ENCODE results near the gene LMTK2.

The LMTK2 gene

GRCh38 chr7:98203261-98203963 is 96.8 kb downstream of the LMTK2 start:
- DNase-seq (ENCODE audit: low read depth in 1 of 2, low spot score in 1 of 2), result no peak

- DNase-seq (ENCODE audit: low read depth in 1 of 2, low spot score in 1 of 2), result no peak
Measured at GRCh38 chr7:98203964-98204605, 97.4 kb downstream of the LMTK2 start.

- no peak for DNase-seq (ENCODE audit: low read depth in 1 of 2, low spot score in 1 of 2)
Measured at GRCh38 chr7:98204670-98205069, 98.0 kb downstream of the LMTK2 start.

- DNase-seq (ENCODE audit: low read depth in 1 of 2, low spot score in 1 of 2), result no peak
Measured at GRCh38 chr7:98205162-98205845, 98.6 kb downstream of the LMTK2 start.

- no peak for DNase-seq (ENCODE audit: low read depth in 1 of 2, low spot score in 1 of 2)
Measured at GRCh38 chr7:98206451-98207330, 100.0 kb downstream of the LMTK2 start.

- DNase-seq (ENCODE audit: low read depth in 1 of 2, low spot score in 1 of 2), result no peak
Measured at GRCh38 chr7:98209166-98209920, 102.7 kb downstream of the LMTK2 start.

- no peak for DNase-seq (ENCODE audit: low read depth in 1 of 2, low spot score in 1 of 2)
Measured at GRCh38 chr7:98210513-98211220, 104.0 kb downstream of the LMTK2 start.

- no peak for DNase-seq (ENCODE audit: low read depth in 1 of 2, low spot score in 1 of 2)
Measured at GRCh38 chr7:98211221-98211675, 104.6 kb downstream of the LMTK2 start, which contains the start of gene BHLHA15. BHLHA15 (plus strand) TSS chr7:98211439; CDS start chr7:98212310, 871 bp downstream.

GRCh38 chr7:98211676-98212531 is 105.2 kb downstream of the LMTK2 start:
- no peak for DNase-seq (ENCODE audit: low read depth in 1 of 2, low spot score in 1 of 2)

GRCh38 chr7:98212532-98213041 is 105.9 kb downstream of the LMTK2 start:
- no peak for DNase-seq (ENCODE audit: low read depth in 1 of 2, low spot score in 1 of 2)

- DNase-seq (ENCODE audit: low read depth in 1 of 2, low spot score in 1 of 2), result no peak
Measured at GRCh38 chr7:98213296-98213887, 106.7 kb downstream of the LMTK2 start.

- no peak for DNase-seq (ENCODE audit: low read depth in 1 of 2, low spot score in 1 of 2)
Measured at GRCh38 chr7:98213888-98214810, 107.5 kb downstream of the LMTK2 start.

GRCh38 chr7:98214811-98215321 is 108.2 kb downstream of the LMTK2 start:
- no peak for DNase-seq (ENCODE audit: low read depth in 1 of 2, low spot score in 1 of 2)

GRCh38 chr7:98215561-98216495 is 109.2 kb downstream of the LMTK2 start:
- DNase-seq (ENCODE audit: low read depth in 1 of 2, low spot score in 1 of 2), result no peak

- no peak for DNase-seq (ENCODE audit: low read depth in 1 of 2, low spot score in 1 of 2)
Measured at GRCh38 chr7:98216941-98217622, 110.4 kb downstream of the LMTK2 start.

All from activated T-helper 1 cell treated with anti-CD3 and anti-CD28 coated beads, Interleukin-2, amount 50 U/mL, for 16 hours (primary cell).